ENCODE results near the gene TRAPPC11.
A peak's percentile ranks its signal among the peaks of the same experiment; 100 is the strongest.
"Not testable (repeated sequence)": the region's sequence is repeated elsewhere in the genome, so short reads cannot be mapped to it uniquely, and the experiment has no call there.

Gene TRAPPC11

DNA sequence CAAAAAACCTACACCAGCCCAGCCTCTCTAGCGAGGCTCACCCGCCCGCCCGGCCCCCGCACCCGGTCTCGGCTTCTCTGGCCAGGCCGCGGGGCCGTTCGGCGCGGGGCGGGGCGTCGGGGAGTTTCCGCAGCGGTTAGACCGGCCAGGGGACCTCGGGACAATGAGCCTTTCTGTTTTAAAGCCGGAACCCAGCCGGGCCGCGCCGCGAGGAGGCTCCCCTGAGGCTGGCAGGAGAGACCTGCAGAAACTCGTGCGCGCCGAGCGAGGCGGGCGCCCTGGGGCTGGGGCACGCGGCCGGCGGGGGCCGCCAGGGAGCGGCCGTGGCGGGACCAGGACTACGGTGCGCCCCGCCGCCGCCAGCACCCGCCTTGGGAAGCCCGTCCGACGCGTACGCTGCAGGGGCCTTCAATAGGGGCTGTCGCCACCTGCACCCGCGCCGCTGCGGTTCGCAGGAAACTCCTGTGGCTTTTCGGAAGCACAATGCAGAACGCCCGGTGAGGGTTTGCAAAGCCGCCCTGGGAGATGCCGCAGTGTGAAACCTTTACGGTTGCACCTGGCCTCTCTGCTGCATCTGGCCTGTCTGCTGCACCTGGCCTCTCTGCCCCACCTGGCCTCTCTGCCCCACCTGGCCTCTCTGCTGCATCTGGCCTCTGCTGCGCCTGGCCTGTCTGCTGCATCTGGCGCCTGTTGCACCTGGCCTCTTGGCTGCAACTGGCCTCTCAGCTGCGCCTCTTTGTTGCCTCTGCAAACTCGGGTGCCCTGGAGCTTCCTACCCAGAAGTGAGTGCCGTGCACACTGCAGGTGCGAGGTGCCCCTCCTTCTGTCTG, 63.9 kb downstream of the TRAPPC11 start:
- DNase-seq = peak; percentile 34

DNA sequence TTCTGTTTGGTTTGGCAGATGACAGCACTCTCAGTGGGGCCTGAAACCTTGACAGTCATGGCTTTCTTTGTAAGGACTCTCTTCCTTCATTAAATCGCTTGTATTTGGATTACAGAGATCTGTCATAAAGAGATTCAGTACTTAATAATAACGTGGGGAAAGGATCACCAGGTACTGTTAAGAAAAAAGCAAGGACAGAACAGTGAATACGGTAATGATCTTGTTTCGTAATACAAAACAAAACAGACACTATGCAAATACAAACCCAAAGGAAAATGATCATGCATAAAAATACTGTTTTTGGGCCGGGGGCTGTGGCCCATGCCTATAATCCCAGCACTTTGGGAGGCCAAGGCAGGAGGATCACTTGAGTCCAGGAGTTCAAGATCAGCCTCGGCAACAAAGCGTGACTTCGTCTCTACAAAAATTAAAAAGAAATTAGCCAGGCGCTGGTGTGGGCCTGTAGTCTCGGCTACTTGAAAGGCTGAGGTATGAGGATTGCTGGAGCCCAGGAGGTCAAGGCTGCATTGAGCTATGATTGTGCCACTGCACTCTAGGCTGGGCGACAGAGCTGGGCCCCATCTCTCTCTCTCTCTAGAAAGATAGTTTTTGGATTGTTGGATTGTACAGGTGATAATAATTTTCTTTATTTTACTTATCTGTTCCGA, 64.6 kb downstream of the TRAPPC11 start:
- no peak for DNase-seq

DNA sequence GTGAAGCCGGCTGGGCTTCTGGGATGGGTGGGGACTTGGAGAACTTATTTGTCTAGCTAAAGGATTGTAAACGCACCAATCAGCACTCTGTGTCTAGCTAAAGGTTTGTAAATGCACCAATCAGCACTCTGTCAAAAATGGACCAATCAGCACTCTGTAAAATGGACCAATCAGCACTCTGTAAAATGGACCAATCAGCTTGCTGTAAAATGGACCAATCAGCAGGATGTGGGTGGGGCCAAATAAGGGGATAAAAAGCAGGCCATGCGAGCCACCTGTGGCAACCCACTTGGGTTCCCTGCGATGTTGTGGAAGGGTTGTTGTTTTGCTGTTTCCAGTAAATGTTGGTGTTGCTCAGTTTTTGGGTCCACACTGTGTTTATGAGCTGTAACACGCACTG, 66.5 kb downstream of the TRAPPC11 start:
- DNase-seq = not testable (repeated sequence)

DNA sequence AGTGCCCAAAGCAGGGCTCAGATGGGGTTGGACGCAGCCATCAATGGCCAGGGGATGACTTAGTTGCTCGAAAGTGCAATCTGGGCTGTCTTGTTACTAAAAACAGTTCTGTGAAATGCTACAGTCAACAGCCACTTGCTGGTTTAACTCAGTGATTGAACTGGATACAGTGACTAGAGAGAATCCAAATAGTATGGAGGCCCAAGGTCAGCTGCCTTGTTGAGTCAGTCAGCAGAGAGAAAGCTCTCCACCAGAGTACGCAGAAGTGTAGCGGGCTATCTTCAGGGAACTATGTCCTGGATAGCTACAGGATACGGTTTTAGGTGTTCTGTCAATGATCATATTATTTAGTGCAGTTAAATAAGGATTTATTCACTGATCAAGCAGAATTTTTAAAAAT, 68.4 kb downstream of the TRAPPC11 start:
- DNase-seq = no peak

DNA sequence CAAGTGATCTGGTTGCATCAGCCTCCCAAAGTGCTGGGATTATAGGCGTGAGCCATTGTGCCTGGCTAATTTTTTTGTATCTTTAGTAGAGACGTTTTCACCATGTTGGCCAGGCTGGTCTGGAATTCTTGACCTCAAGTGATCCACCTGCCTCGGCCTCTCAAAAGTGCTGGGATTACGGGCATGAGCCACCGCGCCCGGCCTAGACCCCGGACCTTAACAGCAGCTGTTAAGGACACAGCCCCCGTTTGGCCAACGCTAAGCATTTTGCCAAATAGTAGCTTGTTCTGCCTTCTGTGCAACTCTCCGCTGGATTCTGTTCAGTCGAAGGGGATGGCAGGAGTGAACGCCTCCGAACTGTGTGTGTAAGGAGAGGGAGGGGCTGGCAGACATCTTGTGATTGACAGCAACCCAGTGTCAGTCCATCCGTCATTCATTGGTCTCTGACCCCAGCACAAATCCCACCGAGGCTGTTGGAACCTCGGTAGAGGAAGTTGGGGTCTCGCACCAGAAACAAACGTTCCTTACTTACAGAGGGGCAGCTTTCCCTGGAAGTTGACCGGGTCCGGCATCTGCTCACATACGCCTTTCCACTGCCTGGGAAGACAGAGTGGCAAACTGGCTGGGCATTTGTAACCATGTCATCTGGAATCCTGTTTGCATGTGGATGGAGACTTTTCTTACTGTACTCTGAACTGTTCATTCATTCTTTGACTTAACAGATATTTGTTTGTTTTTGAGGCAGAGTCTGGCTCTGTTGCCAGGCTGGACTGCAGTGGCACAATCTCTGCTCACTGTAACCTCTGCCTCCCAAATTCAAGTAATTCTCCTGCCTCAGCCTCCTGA, 69.4 kb downstream of the TRAPPC11 start:
- no peak for DNase-seq

DNA sequence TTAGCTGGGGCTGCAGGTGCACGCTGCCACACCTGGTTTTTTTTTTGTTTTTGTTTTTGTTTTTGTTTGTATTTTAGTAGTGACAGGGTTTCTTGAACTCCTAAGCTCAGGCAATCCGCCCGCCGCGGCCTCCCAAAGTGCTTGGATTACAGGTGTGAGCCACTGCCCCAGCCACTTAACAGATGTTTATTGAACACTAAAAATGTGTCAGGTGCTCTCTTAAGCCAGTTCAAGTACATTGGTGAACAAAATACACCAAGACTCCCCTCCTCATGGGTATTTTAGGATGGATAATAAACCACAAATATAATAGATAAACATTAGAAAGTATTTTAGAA, 69.9 kb downstream of the TRAPPC11 start:
- DNase-seq = no peak

DNA sequence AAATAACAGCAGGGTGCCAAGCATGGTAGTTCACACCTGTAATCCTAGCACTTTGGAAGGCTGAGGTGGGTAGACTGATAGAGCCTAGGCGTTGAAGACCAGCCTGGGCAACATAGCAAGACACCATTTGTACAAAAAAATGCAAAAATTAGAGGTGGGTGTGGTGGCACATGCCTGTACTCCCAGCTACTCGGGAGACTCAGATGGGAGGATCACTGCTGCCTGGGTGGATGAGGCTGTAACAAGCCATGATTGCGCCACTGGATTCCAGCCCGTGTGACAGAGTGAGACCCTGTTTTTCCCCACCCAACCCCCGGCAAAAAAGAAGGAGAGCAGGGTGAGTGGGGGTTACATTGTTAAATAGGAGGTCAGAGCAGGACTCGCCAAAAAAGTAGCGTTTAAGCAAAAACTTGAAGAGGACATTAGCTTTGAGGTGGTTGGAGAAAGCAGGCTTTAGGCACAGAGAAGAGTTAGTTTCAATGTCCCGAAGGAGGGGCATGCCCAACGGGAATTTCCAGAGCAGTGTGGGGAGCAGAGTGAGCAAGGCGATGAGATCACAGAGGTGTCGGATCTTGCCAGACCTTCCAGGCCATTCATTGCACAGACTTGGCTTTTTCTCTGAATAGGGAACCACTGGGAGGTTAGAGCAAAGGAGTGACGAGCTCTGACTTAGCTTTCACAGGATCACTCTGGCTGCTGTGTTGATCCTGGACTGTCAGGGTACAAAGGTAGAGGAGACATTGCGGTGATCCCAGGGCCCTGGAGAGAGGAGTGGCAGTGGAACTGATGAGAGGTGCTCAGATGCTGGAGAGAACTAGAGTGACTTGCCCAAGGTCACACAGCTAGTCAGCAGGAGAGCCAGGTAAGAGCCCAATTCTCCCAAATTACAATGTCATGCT, 70.6 kb downstream of the TRAPPC11 start:
- DNase-seq = no peak

DNA sequence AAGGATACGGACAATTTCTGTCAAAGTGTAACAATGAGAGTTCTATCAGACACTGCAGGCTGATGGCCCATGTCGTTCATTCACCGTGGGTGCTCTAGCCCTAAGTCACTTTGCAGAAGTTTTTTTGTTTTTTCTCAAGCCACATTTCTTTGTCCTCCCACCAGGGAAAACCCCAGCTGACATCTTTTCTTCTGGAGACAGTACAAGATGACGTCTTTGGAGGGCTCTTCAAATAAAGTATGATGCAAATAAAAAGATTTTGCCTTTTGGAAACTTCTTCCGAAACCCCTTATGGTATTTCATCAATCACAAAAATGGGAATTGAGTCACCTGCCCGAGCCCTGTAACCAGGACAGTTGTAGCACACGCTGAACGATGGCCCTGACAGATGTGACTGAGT, 73.2 kb downstream of the TRAPPC11 start:
- no peak for DNase-seq

DNA sequence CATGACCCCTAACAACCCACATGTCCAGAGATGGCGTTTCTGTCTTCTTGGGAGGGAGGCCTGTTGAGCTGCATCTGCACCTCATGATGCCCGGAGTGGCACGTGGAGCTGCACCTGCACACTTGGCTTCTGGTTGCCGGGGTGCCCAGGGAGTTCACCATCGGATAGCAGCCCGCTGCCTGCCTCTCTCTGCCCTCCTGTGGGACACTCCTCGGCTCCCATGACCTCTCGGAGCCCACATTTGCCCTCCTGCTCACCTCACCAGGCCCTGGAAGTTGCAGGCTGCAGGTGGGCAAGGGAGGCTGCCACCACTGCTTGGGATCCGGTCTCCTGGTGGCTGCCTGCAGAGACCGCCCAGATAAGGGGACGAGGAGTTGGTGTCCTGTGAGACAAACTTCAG, 74.1 kb downstream of the TRAPPC11 start:
- DNase-seq = no peak

DNA sequence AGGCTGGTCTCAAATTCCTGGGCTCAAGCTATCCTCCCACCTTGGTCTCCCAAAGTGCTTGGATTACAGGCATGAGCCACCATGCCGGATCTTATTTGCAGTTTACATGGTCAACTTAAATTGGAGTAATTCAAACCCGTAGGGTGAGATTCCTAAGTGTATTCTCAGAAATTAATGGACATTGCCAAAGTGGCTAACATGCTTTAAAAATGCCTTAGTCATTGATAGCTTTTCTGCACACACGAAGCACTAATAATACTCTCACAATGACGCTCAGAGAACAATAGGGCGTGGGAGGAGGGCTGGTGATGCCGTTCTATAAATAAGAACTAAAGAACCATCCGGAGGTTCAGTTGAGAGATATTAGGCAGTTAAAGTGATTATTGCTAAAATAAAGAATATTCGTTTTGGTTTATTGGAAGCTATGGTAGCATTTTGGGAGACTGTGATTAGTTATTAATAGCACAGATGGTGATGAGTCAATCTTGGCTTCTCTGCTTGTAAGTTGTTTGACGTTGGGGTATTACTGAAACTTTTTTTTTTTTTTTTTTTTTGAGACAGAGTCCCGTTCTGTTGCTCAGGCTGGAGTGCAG, 79.1 kb downstream of the TRAPPC11 start:
- DNase-seq = no peak

DNA sequence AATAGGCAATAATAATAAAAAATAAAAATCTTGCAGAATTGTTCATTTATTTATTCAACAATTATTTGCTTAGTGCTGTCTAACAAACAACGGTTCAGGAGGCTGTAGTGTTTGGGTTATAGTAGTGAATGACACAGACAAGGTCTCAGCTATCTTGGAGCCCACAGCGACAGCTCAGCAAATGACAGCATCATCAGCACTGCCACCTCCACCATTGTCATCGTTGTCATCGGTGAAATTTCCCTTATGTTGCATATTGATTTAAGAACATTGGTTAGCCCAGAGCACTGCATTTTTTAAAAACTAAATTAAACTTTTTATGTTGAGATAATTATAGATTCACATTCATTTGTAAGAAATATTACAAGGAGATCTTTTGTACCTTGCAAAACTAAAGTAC, 79.9 kb downstream of the TRAPPC11 start:
- no peak for DNase-seq

DNA sequence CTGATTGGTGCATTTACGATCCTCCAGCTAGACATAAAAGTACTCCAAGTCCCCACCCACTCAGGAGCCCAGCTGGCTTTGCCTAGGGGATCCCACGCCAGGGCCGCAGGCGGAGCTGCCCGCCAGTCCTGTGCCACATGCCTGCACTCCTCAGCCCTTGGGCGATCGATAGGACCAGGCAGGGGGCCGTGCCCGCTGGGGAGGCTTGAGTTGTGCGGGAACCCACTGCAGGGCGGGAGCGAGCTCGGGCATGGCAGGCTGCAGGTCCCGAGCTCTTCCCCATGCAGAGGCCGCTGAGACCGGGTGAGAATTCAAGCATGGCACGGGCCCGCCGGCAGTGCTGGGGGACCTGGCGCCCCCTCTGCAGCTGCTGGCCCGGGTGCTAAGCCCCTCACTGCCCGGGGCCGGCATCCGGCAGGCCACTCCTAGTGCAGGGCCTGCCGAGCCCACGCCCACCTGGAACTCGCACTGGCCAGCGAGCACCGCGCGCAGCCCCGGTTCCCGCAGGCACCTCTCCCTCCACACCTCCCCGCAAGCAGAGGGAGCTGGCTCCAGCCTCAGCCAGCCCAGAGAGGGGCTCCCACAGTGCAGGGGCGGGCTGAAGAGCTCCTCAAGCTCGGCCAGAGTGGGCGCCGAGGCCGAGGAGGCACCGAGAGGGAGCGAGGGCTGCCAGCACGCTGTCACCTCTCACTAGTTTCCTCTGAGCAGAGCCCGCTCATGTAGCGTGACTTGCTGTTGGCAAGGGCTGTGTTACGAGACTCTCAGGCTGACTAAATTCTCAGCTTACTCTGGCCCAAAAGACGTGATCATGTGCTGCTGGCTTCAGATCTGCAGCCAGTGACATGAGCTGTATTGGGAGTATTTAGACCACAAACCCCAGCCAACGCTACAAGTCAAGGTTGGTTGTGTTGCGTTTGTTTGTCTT, 87.5 kb downstream of the TRAPPC11 start:
- no peak for DNase-seq

DNA sequence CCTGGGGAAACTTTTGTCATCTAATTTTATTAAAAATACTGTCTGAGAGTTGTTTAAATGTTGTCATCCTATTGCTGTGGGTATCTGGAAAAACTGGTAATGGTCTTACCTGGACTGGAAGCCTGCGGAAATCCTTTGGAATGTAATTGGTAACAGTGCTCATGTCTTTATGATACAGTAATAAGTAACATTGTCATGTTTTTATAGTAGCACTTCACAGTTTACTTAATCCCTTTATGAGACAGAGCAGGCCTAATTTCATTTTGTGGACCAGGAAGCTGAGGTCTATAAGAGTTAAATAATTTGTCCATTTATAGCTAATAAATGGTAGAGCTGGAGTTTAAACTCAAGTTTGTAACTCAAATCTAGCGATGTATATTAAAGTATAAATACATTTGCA, 88.3 kb downstream of the TRAPPC11 start:
- no peak for DNase-seq

DNA sequence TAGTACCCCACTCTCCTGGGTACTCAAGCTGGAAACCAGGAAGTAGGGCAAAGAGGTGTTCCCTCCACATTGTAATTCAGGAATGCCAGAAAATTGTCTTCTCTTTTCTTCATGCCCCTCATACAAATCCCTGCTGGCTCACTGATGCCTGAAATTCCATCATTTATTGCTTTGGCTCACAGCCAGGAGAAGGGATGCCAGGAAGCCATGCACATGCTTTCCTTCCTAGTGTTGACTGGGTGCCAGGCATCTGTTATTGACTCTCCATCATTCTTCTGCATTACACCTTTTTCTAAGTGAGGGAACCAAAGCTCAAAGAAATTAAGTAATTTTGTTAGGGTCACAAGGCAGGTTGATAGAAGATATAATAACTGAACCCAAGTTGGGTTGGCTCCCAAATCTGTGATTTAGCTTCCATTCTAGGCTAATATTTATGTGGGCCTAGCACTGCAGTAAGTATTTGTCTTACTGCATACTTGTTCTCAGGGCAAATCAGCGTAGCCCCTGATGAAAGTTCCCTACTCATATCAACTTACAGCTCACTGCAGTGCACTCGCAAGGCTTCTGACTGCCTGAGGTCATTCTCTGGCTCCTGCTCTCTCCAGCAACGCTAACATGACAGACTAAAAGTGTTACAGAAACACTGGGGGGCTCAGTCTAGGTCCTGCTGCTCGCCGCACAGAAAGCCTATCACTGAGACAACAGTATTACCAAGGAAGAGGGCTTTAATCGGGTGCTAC, 89.0 kb downstream of the TRAPPC11 start:
- DNase-seq = no peak

DNA sequence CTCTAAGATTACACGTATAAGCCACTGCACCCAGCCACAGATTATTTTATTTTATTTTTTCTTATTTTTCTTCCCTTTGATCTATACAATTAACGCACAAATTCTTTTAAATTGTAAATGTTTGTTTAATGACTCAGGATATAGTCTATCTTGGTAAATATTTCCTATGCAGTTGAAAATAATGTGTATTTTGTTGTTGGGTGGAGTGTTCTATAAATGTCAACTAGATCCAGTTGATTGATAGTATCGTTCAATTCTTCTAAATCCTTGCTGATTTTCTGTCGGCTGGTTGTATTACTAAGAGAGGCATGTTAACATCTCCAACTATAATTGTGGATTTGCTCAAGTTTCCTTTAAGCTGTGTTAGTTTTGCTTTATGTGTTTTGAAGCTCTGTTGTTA, 92.0 kb downstream of the TRAPPC11 start:
- DNase-seq = no peak

DNA sequence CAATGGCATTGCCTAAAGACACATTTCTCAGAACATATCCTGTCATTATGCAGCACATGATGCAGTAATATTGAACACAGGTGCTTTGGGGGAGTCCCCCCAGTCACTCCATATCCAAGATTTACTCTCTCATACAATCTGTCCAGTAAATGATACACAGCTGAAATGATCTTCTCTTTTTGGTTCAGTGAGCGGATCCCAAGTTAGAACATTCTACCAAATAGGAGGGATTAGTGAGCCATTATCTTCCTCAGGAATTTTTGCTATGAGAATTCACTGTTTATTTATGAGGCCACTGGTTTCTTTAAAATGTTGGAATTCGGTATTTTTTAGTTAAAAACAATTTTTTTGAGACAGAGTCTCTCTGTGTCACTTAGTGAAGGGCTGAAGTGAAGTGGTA, 96.5 kb downstream of the TRAPPC11 start:
- DNase-seq = no peak

DNA sequence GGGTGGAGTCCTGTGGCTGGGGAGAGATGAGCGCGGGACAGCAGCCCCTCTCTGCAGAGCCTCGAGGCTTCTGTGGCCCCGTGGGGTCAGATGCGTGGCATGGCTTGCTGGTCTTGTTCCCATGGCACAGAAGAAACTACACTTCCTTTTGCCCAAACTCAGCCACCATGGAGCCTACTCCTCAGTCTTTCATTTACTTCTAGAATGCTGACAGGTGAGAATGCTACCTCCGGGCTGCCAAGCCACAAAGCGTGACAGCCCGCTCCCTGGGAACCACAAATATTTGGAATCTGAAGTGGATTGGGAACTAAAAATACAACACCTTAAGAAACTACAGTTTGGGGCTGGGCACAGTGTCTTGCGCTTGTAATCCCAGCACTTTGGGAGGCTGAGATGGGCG, 98.0 kb downstream of the TRAPPC11 start:
- no peak for DNase-seq

DNA sequence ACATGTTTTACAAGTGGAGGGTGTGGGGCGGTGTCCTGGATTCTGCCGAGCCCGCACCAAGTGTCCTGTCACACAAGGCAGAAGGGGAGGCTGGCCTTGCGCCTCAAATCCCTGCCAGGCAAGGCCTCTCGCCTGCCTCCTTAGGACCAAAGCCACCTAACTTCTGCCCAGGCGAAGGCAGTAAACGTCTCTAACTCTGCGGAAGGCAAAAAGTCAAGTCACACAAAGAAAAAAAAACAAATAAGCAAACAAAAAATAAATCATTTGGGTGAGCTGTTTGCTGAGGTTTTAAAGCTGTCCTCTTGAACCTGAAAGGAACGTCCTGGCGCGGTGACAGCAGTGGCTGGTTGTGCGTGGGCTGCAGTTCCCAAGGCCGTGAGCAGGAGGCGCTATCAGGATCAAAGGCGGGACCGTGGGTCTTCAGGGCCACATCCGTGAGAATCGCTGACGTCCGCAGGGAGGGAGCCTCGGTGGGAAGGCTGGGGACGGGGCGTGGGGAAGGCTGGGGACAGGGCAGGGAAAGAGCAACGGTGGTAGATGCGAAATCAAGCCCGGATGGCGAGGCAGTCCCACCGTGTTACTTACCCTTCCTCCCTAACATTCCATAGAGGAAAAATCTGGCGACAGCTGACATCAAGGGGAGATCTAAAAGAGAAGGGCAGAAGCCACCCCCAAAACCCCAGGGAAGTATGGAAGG, 99.1 kb downstream of the TRAPPC11 start:
- no peak for DNase-seq

DNA sequence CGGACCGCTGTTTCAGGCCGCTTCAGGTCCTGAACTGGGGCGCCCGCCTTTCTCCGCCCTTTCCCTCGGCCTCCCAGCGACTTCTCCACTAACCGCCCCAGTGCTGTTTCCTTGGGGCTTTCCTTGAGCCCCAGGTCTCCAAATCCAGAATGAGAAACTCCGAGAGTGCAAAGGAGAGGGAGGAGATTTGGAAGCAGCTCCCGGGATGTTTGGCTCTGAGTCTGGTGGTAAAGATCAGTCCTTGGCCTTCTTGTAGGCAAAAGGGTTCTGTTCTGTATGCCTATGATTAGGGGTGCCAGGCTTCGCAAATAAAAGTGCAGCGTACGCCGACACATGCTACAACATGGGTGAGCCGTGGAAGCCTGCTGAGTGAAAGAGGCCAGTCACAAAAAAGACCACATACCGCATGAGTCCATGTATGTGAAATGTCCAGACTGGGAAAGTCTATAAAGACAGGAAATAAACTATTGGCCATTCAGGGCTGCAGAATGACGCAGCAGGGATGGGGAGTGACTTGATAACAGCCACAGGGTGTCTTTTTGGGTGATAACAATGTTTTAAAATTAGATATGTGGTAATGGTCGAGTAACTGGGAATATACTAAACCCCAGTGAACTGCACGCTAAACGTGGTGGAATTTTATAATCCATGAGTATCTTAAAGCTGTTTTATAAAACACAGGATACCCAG, 99.8 kb downstream of the TRAPPC11 start:
- DNase-seq = peak; percentile 23
